ENCODE results near the gene RBMS2. TPM values are rescaled to one million over a fixed set of nuclear protein-coding genes. Genes with fewer than 3 reads are reported as not detected.

The RBMS2 gene
- total RNA-seq, 1 donor from 2014 or later = 129 TPM

DNA sequence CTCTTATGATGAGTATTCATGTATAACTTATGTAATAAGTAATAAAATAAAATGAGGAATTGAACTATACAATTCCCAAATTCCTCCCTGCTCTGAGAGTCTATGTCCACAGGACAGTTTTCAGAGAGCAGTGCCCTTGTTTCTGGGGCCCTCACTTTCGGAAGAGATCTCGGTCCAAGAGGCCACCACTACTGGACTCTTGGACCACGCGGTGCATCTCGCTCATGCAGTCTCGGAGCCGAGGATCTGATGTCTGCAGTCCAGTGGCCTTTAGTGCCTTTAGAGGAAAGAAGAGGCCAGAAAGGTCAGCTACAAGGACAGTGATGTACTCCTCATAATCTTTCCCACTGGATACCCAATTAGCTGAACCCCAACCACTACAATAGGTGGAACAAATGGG, 42.0 kb upstream of the RBMS2 start:
- H3K27me3 ChIP-seq (ENCODE audit: low read depth) = no peaks in the 10 kb centered on the region
- H3K36me3 ChIP-seq = no peaks in the 10 kb centered on the region
- intact Hi-C loops (cut with DNase I) = no loop called here
- no peak overlapping the region for H3K4me3 ChIP-seq
- no peak overlapping the region for H3K27ac ChIP-seq
- no peaks in the 10 kb centered on the region for H3K9me3 ChIP-seq
- ATAC-seq (no peak), DNase-seq (no peak)
- H3K4me1 ChIP-seq = no peaks in the 10 kb centered on the region
- TF ChIP-seq, protein P1, sequence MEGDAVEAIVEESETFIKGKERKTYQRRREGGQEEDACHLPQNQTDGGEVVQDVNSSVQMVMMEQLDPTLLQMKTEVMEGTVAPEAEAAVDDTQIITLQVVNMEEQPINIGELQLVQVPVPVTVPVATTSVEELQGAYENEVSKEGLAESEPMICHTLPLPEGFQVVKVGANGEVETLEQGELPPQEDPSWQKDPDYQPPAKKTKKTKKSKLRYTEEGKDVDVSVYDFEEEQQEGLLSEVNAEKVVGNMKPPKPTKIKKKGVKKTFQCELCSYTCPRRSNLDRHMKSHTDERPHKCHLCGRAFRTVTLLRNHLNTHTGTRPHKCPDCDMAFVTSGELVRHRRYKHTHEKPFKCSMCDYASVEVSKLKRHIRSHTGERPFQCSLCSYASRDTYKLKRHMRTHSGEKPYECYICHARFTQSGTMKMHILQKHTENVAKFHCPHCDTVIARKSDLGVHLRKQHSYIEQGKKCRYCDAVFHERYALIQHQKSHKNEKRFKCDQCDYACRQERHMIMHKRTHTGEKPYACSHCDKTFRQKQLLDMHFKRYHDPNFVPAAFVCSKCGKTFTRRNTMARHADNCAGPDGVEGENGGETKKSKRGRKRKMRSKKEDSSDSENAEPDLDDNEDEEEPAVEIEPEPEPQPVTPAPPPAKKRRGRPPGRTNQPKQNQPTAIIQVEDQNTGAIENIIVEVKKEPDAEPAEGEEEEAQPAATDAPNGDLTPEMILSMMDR (IDR thresholded peaks at IDR 0.05) = no peak

DNA sequence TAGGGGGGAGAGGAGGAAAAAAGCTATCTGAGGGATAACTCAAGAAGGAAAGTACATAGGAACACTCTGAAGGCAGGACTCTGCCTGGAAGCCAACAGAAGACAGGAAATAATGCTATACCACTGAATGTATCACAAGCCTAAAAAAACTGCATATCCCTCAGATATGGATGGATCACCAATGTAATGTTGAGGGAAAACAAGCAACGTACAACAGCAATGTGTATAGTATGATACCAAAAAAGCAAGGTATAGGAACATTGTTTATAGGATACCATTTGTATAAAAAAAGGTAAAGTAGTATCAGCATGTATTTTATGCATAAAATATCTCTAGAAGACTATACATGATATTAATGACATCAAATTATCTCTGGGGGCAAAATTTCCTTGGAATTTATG, 37.1 kb upstream of the RBMS2 start:
- Histone ChIP-seq H3K36me3 (no peaks in the 10 kb centered on the region), H3K9me3 (no peaks in the 10 kb centered on the region), H3K4me3 (no peak overlapping the region), H3K4me1 (peaks cover 18% of the 10 kb centered on the region), H3K27me3 (ENCODE audit: low read depth) (no peaks in the 10 kb centered on the region), H3K27ac (no peak overlapping the region)
- TF ChIP-seq, protein P1 (IDR thresholded peaks at IDR 0.05) = no peak
- DNase-seq (no peak), ATAC-seq (no peak)
- intact Hi-C loops (cut with DNase I) = no loop called here

DNA sequence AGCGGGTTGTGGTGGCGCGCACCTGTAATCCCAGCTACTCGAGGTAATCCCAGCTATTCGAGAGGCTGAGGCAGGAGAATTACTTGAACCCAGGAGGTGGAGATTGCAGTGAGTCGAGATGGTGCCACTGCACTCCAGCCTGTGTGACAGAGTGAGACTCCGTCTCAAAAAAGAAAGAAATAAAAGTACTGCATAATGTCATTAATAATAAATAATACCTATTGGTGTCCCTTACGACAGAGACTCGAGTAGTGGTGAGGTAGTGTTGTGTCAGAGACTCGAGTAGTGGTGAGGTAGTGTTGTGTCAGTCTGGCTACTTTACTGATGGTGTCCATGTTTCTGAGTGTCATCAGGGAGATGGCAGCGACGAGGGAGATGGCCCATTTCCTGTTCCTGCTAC, 34.9 kb upstream of the RBMS2 start:
- no peak for DNase-seq
- H3K27me3 ChIP-seq (ENCODE audit: low read depth) = no peaks in the 10 kb centered on the region
- no peaks in the 10 kb centered on the region for H3K36me3 ChIP-seq
- H3K9me3 ChIP-seq = no peaks in the 10 kb centered on the region
- no peak overlapping the region for H3K4me3 ChIP-seq
- no peak overlapping the region for H3K27ac ChIP-seq
- ATAC-seq = no peak
- TF ChIP-seq, protein P1 (IDR thresholded peaks at IDR 0.05) = no peak
- H3K4me1 ChIP-seq = peaks cover 18% of the 10 kb centered on the region
- intact Hi-C loops (cut with DNase I) = no loop called here

DNA sequence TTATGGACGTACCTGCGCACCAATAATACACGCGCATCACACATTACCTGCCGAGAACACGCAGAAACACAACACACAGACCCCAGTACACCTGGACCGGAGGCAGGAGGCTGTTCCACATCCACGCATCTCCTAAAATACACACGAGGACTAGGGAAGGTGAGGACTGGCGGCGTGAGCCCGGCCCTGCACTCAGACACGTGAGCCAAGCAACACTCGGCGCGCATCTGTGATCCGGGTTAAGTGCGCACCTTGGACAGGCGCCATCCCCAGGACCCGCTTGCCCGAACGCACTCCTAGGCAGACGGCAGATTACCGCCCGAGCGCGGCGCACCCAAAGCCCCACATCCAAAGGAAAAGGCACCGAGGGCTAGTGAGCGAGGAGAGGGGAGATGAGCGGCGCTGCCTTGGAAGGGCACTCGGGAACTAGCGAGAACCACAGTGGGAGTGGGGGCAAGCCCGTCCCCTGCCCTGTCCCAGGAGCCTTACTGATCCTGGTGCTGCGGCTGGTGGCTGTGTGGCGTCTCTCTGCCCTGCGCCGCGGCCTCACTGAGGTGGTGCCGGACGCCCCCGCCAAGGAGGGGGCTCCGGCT, 34.1 kb upstream of the RBMS2 start:
- intact Hi-C loops (cut with DNase I) = no loop called here
- Histone ChIP-seq H3K4me3 (peak overlapping the region; percentile 74), H3K27me3 (ENCODE audit: low read depth) (no peaks in the 10 kb centered on the region), H3K9me3 (no peaks in the 10 kb centered on the region), H3K36me3 (no peaks in the 10 kb centered on the region), H3K27ac (no peak overlapping the region), H3K4me1 (peaks cover 18% of the 10 kb centered on the region)
- TF ChIP-seq, protein P1 (IDR thresholded peaks at IDR 0.05) = no peak
- ATAC-seq = peak; percentile 68 to 70
- DNase-seq = peak; percentile 68

- Histone ChIP-seq H3K27me3 (ENCODE audit: low read depth) (no peaks in the 10 kb centered on the region), H3K27ac (no peak within 1 kb of the TSS), H3K4me3 (peak within 1 kb of the TSS; percentile 74), H3K36me3 (no peaks in the 10 kb centered on the region), H3K4me1 (peaks cover 18% of the 10 kb centered on the region), H3K9me3 (no peaks in the 10 kb centered on the region)
- intact Hi-C loops (cut with DNase I) = no loop called here
- TF ChIP-seq, protein P1 (IDR thresholded peaks at IDR 0.05) = no peak
- DNase-seq (peak; percentile 82), ATAC-seq (peak; percentile 97 to 98)
Observed at GRCh38 chr12:56488041-56488955, 33.3 kb upstream of the RBMS2 start, which contains the start of gene GLS2. GLS2 (minus strand) TSS chr12:56488161; CDS start chr12:56488118, 43 bp downstream.
